ENCODE results near the gene SIGLEC6.

Gene SIGLEC6

GRCh38 chr19:51531349-51532315, at the start of gene SIGLEC6:
TSS of gene SIGLEC6 (minus strand) at chr19:51531670. CDS start at chr19:51531648, 22 bp downstream.
- DNase-seq: no peak

GRCh38 chr19:51576850-51577249, 45.4 kb upstream of the SIGLEC6 start:
- no peak for DNase-seq

GRCh38 chr19:51573331-51573730, 41.9 kb upstream of the SIGLEC6 start:
- no peak for DNase-seq

- DNase-seq: no peak
These were observed 41.4 kb upstream of the SIGLEC6 start for GRCh38 chr19:51572908-51573307.

GRCh38 chr19:51572410-51572809, 40.9 kb upstream of the SIGLEC6 start:
- DNase-seq: no peak

- no peak for DNase-seq
These were observed 40.1 kb upstream of the SIGLEC6 start for GRCh38 chr19:51571599-51571998.

GRCh38 chr19:51570962-51571575, 39.6 kb upstream of the SIGLEC6 start, which contains the start of gene ZNF175:
TSS of gene ZNF175 (plus strand) at chr19:51571283. CDS start at chr19:51573330, 2,047 bp downstream.
- peak; percentile 79 for DNase-seq

- no peak for DNase-seq
These were observed 37.0 kb upstream of the SIGLEC6 start for GRCh38 chr19:51568456-51568855.

- DNase-seq: no peak
These were observed 36.1 kb upstream of the SIGLEC6 start for GRCh38 chr19:51567583-51567982.

GRCh38 chr19:51566489-51567100, 35.1 kb upstream of the SIGLEC6 start:
- no peak for DNase-seq

GRCh38 chr19:51565583-51565982, 34.1 kb upstream of the SIGLEC6 start:
- no peak for DNase-seq

- peak; percentile 51 for DNase-seq
These were observed 33.3 kb upstream of the SIGLEC6 start for GRCh38 chr19:51564791-51565190.

GRCh38 chr19:51560339-51560738, 28.9 kb upstream of the SIGLEC6 start:
- DNase-seq: no peak

- DNase-seq: no peak
These were observed 27.8 kb upstream of the SIGLEC6 start for GRCh38 chr19:51559240-51559639.

- DNase-seq: no peak
These were observed 21.7 kb upstream of the SIGLEC6 start for GRCh38 chr19:51552996-51553725.

- no peak for DNase-seq
These were observed 21.1 kb upstream of the SIGLEC6 start for GRCh38 chr19:51552608-51552995.

GRCh38 chr19:51551673-51552432, 20.4 kb upstream of the SIGLEC6 start:
- DNase-seq: no peak

GRCh38 chr19:51550848-51551672, 19.6 kb upstream of the SIGLEC6 start:
- DNase-seq: no peak

- DNase-seq: no peak
These were observed 18.3 kb upstream of the SIGLEC6 start for GRCh38 chr19:51549533-51550324.

- no peak for DNase-seq
These were observed 17.4 kb upstream of the SIGLEC6 start for GRCh38 chr19:51548891-51549305.

Data from SIG-M5 (cell line).